ENCODE results near the gene CEP104. TPM values are rescaled to one million over a fixed set of nuclear protein-coding genes. Genes with fewer than 3 reads are reported as not detected.

The CEP104 gene
- total and polyA plus RNA-seq, 2 experiments from 2014 or later, result 12.7 to 22.6 TPM

- Histone ChIP-seq H4K20me1 (ENCODE audit: insufficient read depth, poor library complexity, severe bottlenecking) (peaks cover 50% of the 10 kb centered on the region), H3K27ac (no peak overlapping the region), H3K79me2 (peaks cover 41% of the 10 kb centered on the region), H3K27me3 (no peaks in the 10 kb centered on the region), H3K36me3 (replicated peaks; ENCODE audit: insufficient read depth, low read depth) (peaks cover 5% of the 10 kb centered on the region), H3K9me3 (ENCODE audit: low read depth) (no peaks in the 10 kb centered on the region), H3K4me3 (no peak overlapping the region), H2AFZ (no peak overlapping the region), H3K4me2 (no peak overlapping the region), H3K4me1 (ENCODE audit: insufficient read depth) (no peaks in the 10 kb centered on the region), H3K9me2 (replicated peaks; ENCODE audit: insufficient read depth) (no peaks in the 10 kb centered on the region)
- WGBS (ENCODE audit: low lambda C conversion rate, missing lambda C conversion rate), result 96% methylated on average over 26 of the region's 26 CpGs
- no peak for DNase-seq (ENCODE audit: low spot score)
- TF ChIP-seq EZH2 (IDR thresholded peaks at IDR 0.05; ENCODE audit: borderline replicate concordance), result no peak
- TF ChIP-seq, protein P1, sequence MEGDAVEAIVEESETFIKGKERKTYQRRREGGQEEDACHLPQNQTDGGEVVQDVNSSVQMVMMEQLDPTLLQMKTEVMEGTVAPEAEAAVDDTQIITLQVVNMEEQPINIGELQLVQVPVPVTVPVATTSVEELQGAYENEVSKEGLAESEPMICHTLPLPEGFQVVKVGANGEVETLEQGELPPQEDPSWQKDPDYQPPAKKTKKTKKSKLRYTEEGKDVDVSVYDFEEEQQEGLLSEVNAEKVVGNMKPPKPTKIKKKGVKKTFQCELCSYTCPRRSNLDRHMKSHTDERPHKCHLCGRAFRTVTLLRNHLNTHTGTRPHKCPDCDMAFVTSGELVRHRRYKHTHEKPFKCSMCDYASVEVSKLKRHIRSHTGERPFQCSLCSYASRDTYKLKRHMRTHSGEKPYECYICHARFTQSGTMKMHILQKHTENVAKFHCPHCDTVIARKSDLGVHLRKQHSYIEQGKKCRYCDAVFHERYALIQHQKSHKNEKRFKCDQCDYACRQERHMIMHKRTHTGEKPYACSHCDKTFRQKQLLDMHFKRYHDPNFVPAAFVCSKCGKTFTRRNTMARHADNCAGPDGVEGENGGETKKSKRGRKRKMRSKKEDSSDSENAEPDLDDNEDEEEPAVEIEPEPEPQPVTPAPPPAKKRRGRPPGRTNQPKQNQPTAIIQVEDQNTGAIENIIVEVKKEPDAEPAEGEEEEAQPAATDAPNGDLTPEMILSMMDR (IDR thresholded peaks at IDR 0.05; ENCODE audit: poor library complexity), result no peak
- no peak for TF ChIP-seq EZH2phosphoT487 (IDR thresholded peaks at IDR 0.05; ENCODE audit: low read depth, severe bottlenecking, unreplicated experiment)
These were observed 69.0 kb downstream of the CEP104 start for GRCh38 chr1:3787745-3788605.

GRCh38 chr1:3787349-3787715 is 69.7 kb downstream of the CEP104 start:
- Histone ChIP-seq H3K27ac (no peak overlapping the region), H2AFZ (no peak overlapping the region), H3K4me2 (no peak overlapping the region), H4K20me1 (ENCODE audit: insufficient read depth, poor library complexity, severe bottlenecking) (peaks cover 44% of the 10 kb centered on the region), H3K36me3 (replicated peaks; ENCODE audit: insufficient read depth, low read depth) (peaks cover 5% of the 10 kb centered on the region), H3K27me3 (no peaks in the 10 kb centered on the region), H3K4me1 (ENCODE audit: insufficient read depth) (no peaks in the 10 kb centered on the region), H3K9me3 (ENCODE audit: low read depth) (no peaks in the 10 kb centered on the region), H3K79me2 (peaks cover 35% of the 10 kb centered on the region), H3K9me2 (replicated peaks; ENCODE audit: insufficient read depth) (no peaks in the 10 kb centered on the region), H3K4me3 (no peak overlapping the region)
- DNase-seq (ENCODE audit: low spot score), result no peak
- TF ChIP-seq EZH2 (IDR thresholded peaks at IDR 0.05; ENCODE audit: borderline replicate concordance), result no peak
- no peak for TF ChIP-seq EZH2phosphoT487 (IDR thresholded peaks at IDR 0.05; ENCODE audit: low read depth, severe bottlenecking, unreplicated experiment)
- WGBS (ENCODE audit: low lambda C conversion rate, missing lambda C conversion rate), result 96% methylated on average over 10 of the region's 10 CpGs

- WGBS (ENCODE audit: low lambda C conversion rate, missing lambda C conversion rate), result 95% methylated on average over 45 of the region's 45 CpGs
- H3K4me3 ChIP-seq, result no peak overlapping the region
These were observed 70.3 kb downstream of the CEP104 start for GRCh38 chr1:3786468-3787348.

More at GRCh38 chr1:3786468-3787348, 70.3 kb downstream of the CEP104 start:
- no peaks in the 10 kb centered on the region for H3K4me1 ChIP-seq (ENCODE audit: insufficient read depth)
- no peaks in the 10 kb centered on the region for H3K9me3 ChIP-seq (ENCODE audit: low read depth)
- no peak overlapping the region for H3K4me2 ChIP-seq
- H4K20me1 ChIP-seq (ENCODE audit: insufficient read depth, poor library complexity, severe bottlenecking), result peaks cover 40% of the 10 kb centered on the region
- DNase-seq (ENCODE audit: low spot score), result no peak
- TF ChIP-seq, protein P1 (IDR thresholded peaks at IDR 0.05; ENCODE audit: poor library complexity), result no peak
- TF ChIP-seq EZH2 (IDR thresholded peaks at IDR 0.05; ENCODE audit: borderline replicate concordance), result no peak
- no peak for TF ChIP-seq EZH2phosphoT487 (IDR thresholded peaks at IDR 0.05; ENCODE audit: low read depth, severe bottlenecking, unreplicated experiment)
- H2AFZ ChIP-seq, result no peak overlapping the region
- H3K36me3 ChIP-seq (replicated peaks; ENCODE audit: insufficient read depth, low read depth), result peaks cover 5% of the 10 kb centered on the region
- peaks cover 29% of the 10 kb centered on the region for H3K79me2 ChIP-seq
- H3K27ac ChIP-seq, result no peak overlapping the region
- H3K27me3 ChIP-seq, result no peaks in the 10 kb centered on the region
- H3K9me2 ChIP-seq (replicated peaks; ENCODE audit: insufficient read depth), result no peaks in the 10 kb centered on the region
